A549 (cell line): ENCODE results near the gene BTBD16. TPM values are rescaled to one million over a fixed set of nuclear protein-coding genes. Genes with fewer than 3 reads are reported as not detected.

ENCODE experiments used
- ATAC-seq, 2 experiments: fragments of 200-7000 bp in 1 of 2; fragments of >200 bp in 1 of 2; cut with Nextera tagmentation in 1 of 2; cut with Tn5 transposase in 1 of 2; 3 replicates each; pipeline versions ENCODE4 v1.8.0 to v1.9.1; 2018 to 2020; ENCODE audit warnings: mild to moderate bottlenecking in 1 of 2, moderate library complexity in 1 of 2
- CTCF ChIA-PET: fragments of 300-600 bp; sonication (Branson Sonifier 250); formaldehyde crosslinking; extraction: SDS; loops from one replicate; lab custom pipeline; 2021; ENCODE audit warnings: antibody characterized with exemption, inconsistent platforms; lab: Yijun Ruan, JAX
- POLR2A ChIA-PET: fragments of 350-600 bp; formaldehyde crosslinking; extraction: SDS; loops from one replicate; lab custom pipeline; 2021; ENCODE audit warnings: antibody characterized with exemption, inconsistent platforms; lab: Yijun Ruan, JAX
- DNase-seq, 2 experiments: peaks; one replicate each; pipeline versions ENCODE4 v3.0.0 to v3.0.0-alpha.2; 2011 to 2016; ENCODE audit warnings: low read depth in 1 of 2, low spot score in 1 of 2
- FAIRE-seq: peaks from 2 replicates; lab custom pipeline; 2011; peaks lifted over from hg19 to GRCh38; lab: Jason Lieb, UNC
- H3K27ac ChIP-seq, 2 experiments: fragments of >200 bp; sonication (Bioruptor Twin); formaldehyde crosslinking; 3 replicates each; pipeline ENCODE4 v1.5.1; 2016 to 2017
- H3K4me1 ChIP-seq: fragments of >200 bp; sonication (Bioruptor Twin); formaldehyde crosslinking; 3 replicates; pipeline ENCODE4 v1.6.1; 2016
- H3K4me2 ChIP-seq: fragments of >200 bp; sonication (Bioruptor Twin); formaldehyde crosslinking; 3 replicates; pipeline ENCODE4 v1.6.1; 2016
- H3K4me3 ChIP-seq: fragments of >200 bp; sonication (Bioruptor Twin); formaldehyde crosslinking; 3 replicates; pipeline ENCODE4 v1.5.1; 2016
- H3K9me3 ChIP-seq: fragments of >200 bp; sonication (Bioruptor Twin); formaldehyde crosslinking; 3 replicates; pipeline ENCODE4 v1.6.1; 2016
- CBX2 ChIP-seq: fragments of 200-600 bp; sonication (generic); IDR thresholded peaks from 2 replicates; pipeline ENCODE4 v1.6.1; 2016; ENCODE audit warnings: low read depth, mild to moderate bottlenecking, borderline replicate concordance
- CEBPB ChIP-seq, 2 experiments: fragments of >200 bp in 1 of 2; sonication (Bioruptor Twin) in 1 of 2; formaldehyde crosslinking in 1 of 2; IDR thresholded peaks; 2 replicates each; pipeline ENCODE4 v1.6.1; 2012 to 2016
- EHF ChIP-seq: fragments of 250-450 bp; sonication (Bioruptor Pico); IDR thresholded peaks from 2 replicates; pipeline ENCODE4 v1.5.0; 2020; ENCODE audit warnings: mild to moderate bottlenecking
- EP300 ChIP-seq, 2 experiments: fragments of >200 bp; sonication (Bioruptor Twin); formaldehyde crosslinking; IDR thresholded peaks; 2 replicates in 1 of 2; 3 replicates in 1 of 2; pipeline ENCODE4 v1.6.1; 2016 to 2017
- ESRRA ChIP-seq: fragments of 150-350 bp; IDR thresholded peaks from 2 replicates; pipeline ENCODE4 v1.6.1; 2014; ENCODE audit warnings: mild to moderate bottlenecking, low read length, borderline replicate concordance
- FOSL2 ChIP-seq, 2 experiments: fragments of 450-650 bp in 1 of 2; fragments of >200 bp in 1 of 2; sonication (Bioruptor Twin) in 1 of 2; formaldehyde crosslinking; IDR thresholded peaks; 2 replicates each; pipeline versions ENCODE4 v1.5.0 to v1.6.1; 2016 to 2020; ENCODE audit warnings: mild to moderate bottlenecking in 1 of 2, moderate library complexity in 1 of 2
- FOXS1 ChIP-seq: fragments of 250-450 bp; sonication (Bioruptor Pico); IDR thresholded peaks from 2 replicates; pipeline ENCODE4 v1.5.0; 2020; ENCODE audit warnings: mild to moderate bottlenecking, moderate library complexity
- HDAC2 ChIP-seq: fragments of 200-600 bp; sonication (generic); IDR thresholded peaks from 2 replicates; pipeline ENCODE4 v1.6.1; 2016
- HES2 ChIP-seq: fragments of >200 bp; sonication (Bioruptor Twin); formaldehyde crosslinking; IDR thresholded peaks from 2 replicates; pipeline ENCODE4 v1.6.1; 2016
- HEYL ChIP-seq: fragments of 250-450 bp; sonication (Bioruptor Pico); IDR thresholded peaks from 2 replicates; pipeline ENCODE4 v1.8.0; 2021; ENCODE audit warnings: mild to moderate bottlenecking, moderate library complexity
- HMGXB4 ChIP-seq: fragments of 250-450 bp; sonication (Bioruptor Pico); IDR thresholded peaks from 2 replicates; pipeline ENCODE4 v1.5.0; 2021; ENCODE audit warnings: mild to moderate bottlenecking, moderate library complexity, borderline replicate concordance
- HOXA7 ChIP-seq: fragments of 250-450 bp; sonication (Bioruptor Pico); IDR thresholded peaks from 2 replicates; pipeline ENCODE4 v1.5.0; 2020; ENCODE audit warnings: mild to moderate bottlenecking, moderate library complexity
- HOXB5 ChIP-seq: fragments of 250-450 bp; sonication (Bioruptor Pico); IDR thresholded peaks from 2 replicates; pipeline ENCODE4 v1.5.0; 2020; ENCODE audit warnings: mild to moderate bottlenecking, moderate library complexity
- JUN ChIP-seq, 2 experiments: fragments of >200 bp; sonication (Bioruptor Twin); formaldehyde crosslinking; IDR thresholded peaks; 2 replicates in 1 of 2; 3 replicates in 1 of 2; pipeline ENCODE4 v1.6.1; 2016 to 2017
- KDM5A ChIP-seq: fragments of 200-600 bp; sonication (generic); IDR thresholded peaks from 2 replicates; pipeline ENCODE4 v1.6.1; 2016; ENCODE audit warnings: antibody characterized with exemption, mild to moderate bottlenecking
- MYC ChIP-seq: IDR thresholded peaks from 2 replicates; pipeline ENCODE4 v1.6.1; 2012; ENCODE audit warnings: mild to moderate bottlenecking, inconsistent platforms, low read length, improper control_type of control experiment, borderline replicate concordance
- NPAS2 ChIP-seq: fragments of 250-450 bp; sonication (Bioruptor Pico); IDR thresholded peaks from 2 replicates; pipeline ENCODE4 v1.8.0; 2022; ENCODE audit warnings: mild to moderate bottlenecking, moderate library complexity, borderline replicate concordance
- PBX3 ChIP-seq: IDR thresholded peaks from 2 replicates; pipeline ENCODE4 v1.6.1; 2012
- REST ChIP-seq: fragments of 200-600 bp; sonication (generic); IDR thresholded peaks from 2 replicates; pipeline ENCODE4 v1.6.1; 2016; ENCODE audit warnings: antibody characterized with exemption, mild to moderate bottlenecking, moderate library complexity
- TFCP2L1 ChIP-seq: fragments of 250-450 bp; sonication (Bioruptor Pico); IDR thresholded peaks from 2 replicates; pipeline ENCODE4 v1.5.0; 2021; ENCODE audit warnings: mild to moderate bottlenecking
- ZNF302 ChIP-seq: fragments of 250-450 bp; sonication (Bioruptor Pico); IDR thresholded peaks from 2 replicates; pipeline ENCODE4 v1.9.0; 2021; ENCODE audit warnings: inconsistent platforms, mild to moderate bottlenecking, moderate library complexity
- WGBS: methylation state at CpG from one replicate; pipeline ENCODE4 v1.1.6; 2017; ENCODE audit errors: missing lambda C conversion rate; 5-methylcytosine and 5-hydroxymethylcytosine counted together
- polyA plus RNA-seq, 4 experiments: library from polyadenylated mRNA; depleted of rRNA in 3 of 4; stranded (reverse); fragments of >200 nt; fragmentation: RNase III in 1 of 4; extraction: RNeasy Plus Mini Kit Qiagen cat#74134 plus additional on column Dnase treatment in 1 of 4; gene quantifications; 2 replicates in 3 of 4; 3 replicates in 1 of 4; pipeline ENCODE4 v1.2.3, GENCODE V29; 2011 to 2017

Gene BTBD16
- polyA plus RNA-seq, 2 of the 4 experiments (the other 2 are of a cell fraction), result 0.32 to 2.1 TPM

GRCh38 chr10:122352817-122353525 is 81.9 kb downstream of the BTBD16 start:
- no peaks in the 10 kb centered on the region for H3K9me3 ChIP-seq
- TF ChIP-seq FOSL2 (IDR thresholded peaks at IDR 0.05) (no peak), FOSL2 (CRISPR knock-in tag; IDR thresholded peaks at IDR 0.05) (no peak), TFCP2L1 (no peak), ZNF302 (CRISPR knock-in tag) (no peak), HEYL (no peak), PBX3 (no peak), EP300 (IDR thresholded peaks at IDR 0.05) (no peak), ESRRA (no peak), HOXB5 (CRISPR knock-in tag) (no peak), CEBPB (IDR thresholded peaks at IDR 0.05) (no peak), FOXS1 (CRISPR knock-in tag) (no peak), HOXA7 (CRISPR knock-in tag) (no peak), NPAS2 (CRISPR knock-in tag) (no peak), MYC (no peak), HES2 (no peak), CBX2 (no peak), KDM5A (no peak), HDAC2 (no peak), JUN (IDR thresholded peaks at IDR 0.05) (no peak)
- ATAC-seq (no peak; a peak in 2 of 6 replicates), FAIRE-seq (no peak), DNase-seq (no peak)
- WGBS, result 52% methylated on average over 8 of the region's 8 CpGs
- CTCF ChIA-PET, result interaction anchor here (0.7 to 5.2 kb wide), 5 partner anchors 10 to 212 kb away, joined by 3 to 38 read pairs (median 4); no protein-coding TSS in a partner anchor
- no peaks in the 10 kb centered on the region for H3K4me1 ChIP-seq
- H3K4me2 ChIP-seq, result no peak overlapping the region
- H3K27ac ChIP-seq, result no peak overlapping the region
- POLR2A ChIA-PET, result no interaction called here
- H3K4me3 ChIP-seq, result no peak overlapping the region

GRCh38 chr10:122354383-122354782 is 83.3 kb downstream of the BTBD16 start:
- Histone ChIP-seq H3K27ac (no peak overlapping the region), H3K4me2 (no peak overlapping the region), H3K4me3 (no peak overlapping the region), H3K9me3 (no peaks in the 10 kb centered on the region), H3K4me1 (no peaks in the 10 kb centered on the region)
- WGBS, result 62% methylated on average over 2 of the region's 2 CpGs
- no peak for FAIRE-seq
- ChIA-PET POLR2A (no interaction called here), CTCF (interaction anchor here (1.0 to 5.2 kb wide), 4 partner anchors 11 to 211 kb away, joined by 3 to 38 read pairs (median 5); no protein-coding TSS in a partner anchor)
- TF ChIP-seq EHF (CRISPR knock-in tag), result no peak
- no peak for TF ChIP-seq HMGXB4 (CRISPR knock-in tag)
- no peak for TF ChIP-seq REST
- no peak for DNase-seq
- ATAC-seq, result no peak
